SK-N-SH (cell line): ENCODE results near the gene KIDINS220. TPM values are rescaled to one million over a fixed set of nuclear protein-coding genes. Genes with fewer than 3 reads are reported as not detected.

Experiments
- CTCF ChIA-PET: fragments of 300-600, 350-600 bp; formaldehyde crosslinking; extraction: SDS; loops from one replicate; lab custom pipeline; 2021; lab: Yijun Ruan, JAX
- POLR2A ChIA-PET: fragments of 350-600 bp; sonication (Branson Sonifier 250); formaldehyde crosslinking; extraction: SDS; loops from one replicate; lab custom pipeline; 2020; ENCODE audit warnings: antibody characterized with exemption, inconsistent platforms; lab: Yijun Ruan, JAX
- DNase-seq: peaks from one replicate; pipeline ENCODE4 v3.0.0; 2012
- H2AFZ ChIP-seq: fragments of 200-600 bp; sonication (generic); 2 replicates; pipeline ENCODE4 v1.8.1; 2016; ENCODE audit warnings: antibody characterized with exemption, mild to moderate bottlenecking, low read depth
- H3F3A ChIP-seq: fragments of 200-600 bp; sonication (generic); replicated peaks from 2 replicates; pipeline ENCODE3; 2016; ENCODE audit warnings: antibody characterized with exemption, mild to moderate bottlenecking; ENCODE audit not compliant: insufficient read depth
- H3K27ac ChIP-seq, 2 experiments: fragments of 200-500 bp in 1 of 2; fragments of 200-600 bp in 1 of 2; sonication (Bioruptor generic) in 1 of 2; sonication (generic), shearing (Covaris generic) in 1 of 2; 2 replicates each; pipeline versions ENCODE4 v1.5.1 to v1.6.1; 2014 to 2016; ENCODE audit warnings: low read depth in 2 of 2, inconsistent platforms in 1 of 2, low read length in 1 of 2, mild to moderate bottlenecking in 1 of 2, mixed read lengths in 1 of 2
- H3K27me3 ChIP-seq: fragments of 200-600 bp; sonication (generic), shearing (Covaris generic); 2 replicates; pipeline ENCODE4 v1.6.1; 2016; ENCODE audit warnings: mixed run types; ENCODE audit not compliant: insufficient read depth
- H3K36me3 ChIP-seq, 2 experiments: fragments of 200-500 bp in 1 of 2; fragments of 200-600 bp in 1 of 2; sonication (Bioruptor generic) in 1 of 2; sonication (generic) in 1 of 2; replicated peaks in 1 of 2; 2 replicates each; pipeline versions ENCODE3 to v1.5.1; 2014 to 2016; ENCODE audit warnings: low read length in 1 of 2, mild to moderate bottlenecking in 1 of 2; ENCODE audit not compliant: insufficient read depth in 2 of 2, control insufficient read depth in 1 of 2
- H3K4me1 ChIP-seq, 2 experiments: fragments of 200-500 bp in 1 of 2; fragments of 200-600 bp in 1 of 2; sonication (Bioruptor generic) in 1 of 2; sonication (generic), shearing (Covaris generic) in 1 of 2; 2 replicates each; pipeline versions ENCODE4 v1.5.1 to v1.6.1; 2014 to 2016; ENCODE audit warnings: low read depth in 1 of 2, low read length in 1 of 2, mixed run types in 1 of 2; ENCODE audit not compliant: insufficient read depth in 2 of 2, control insufficient read depth in 1 of 2
- H3K4me2 ChIP-seq: fragments of 200-600 bp; sonication (generic), shearing (Covaris generic); 2 replicates; pipeline ENCODE4 v1.6.1; 2017; ENCODE audit warnings: mixed run types
- H3K4me3 ChIP-seq, 2 experiments: fragments of 200-500 bp in 1 of 2; fragments of 200-600 bp in 1 of 2; sonication (Bioruptor generic) in 1 of 2; sonication (generic), shearing (Covaris generic) in 1 of 2; 2 replicates each; pipeline versions ENCODE4 v1.5.1 to v1.8.1; 2014 to 2016; ENCODE audit warnings: low read depth in 2 of 2, inconsistent platforms in 1 of 2, low read length in 1 of 2, mild to moderate bottlenecking in 1 of 2, mixed read lengths in 1 of 2, moderate library complexity in 1 of 2
- H3K79me2 ChIP-seq: fragments of 200-600 bp; sonication (generic); 2 replicates; pipeline ENCODE4 v1.8.1; 2017; ENCODE audit warnings: mild to moderate bottlenecking; ENCODE audit not compliant: insufficient read depth
- H3K9ac ChIP-seq: fragments of 200-600 bp; sonication (generic); 2 replicates; pipeline ENCODE4 v1.6.1; 2017; ENCODE audit warnings: mixed run types
- H3K9me2 ChIP-seq: fragments of 200-600 bp; sonication (generic); 2 replicates; pipeline ENCODE4 v1.6.1; 2017; ENCODE audit warnings: mixed run types
- H3K9me3 ChIP-seq: fragments of 200-600 bp; sonication (generic); 2 replicates; pipeline ENCODE4 v1.6.1; 2017; ENCODE audit warnings: mixed run types, mild to moderate bottlenecking, moderate library complexity
- H4K20me1 ChIP-seq: fragments of 200-600 bp; sonication (generic); 2 replicates; pipeline ENCODE4 v1.6.1; 2017; ENCODE audit warnings: mild to moderate bottlenecking, mixed run types; ENCODE audit not compliant: insufficient read depth
- CHD2 ChIP-seq: fragments of 150-350 bp; IDR thresholded peaks from 2 replicates; pipeline ENCODE4 v1.6.1; 2018; ENCODE audit warnings: low read length; ENCODE audit not compliant: partially characterized antibody
- EZH2phosphoT487 ChIP-seq: fragments of 200-600 bp; sonication (generic); IDR thresholded peaks from 2 replicates; pipeline ENCODE4 v1.6.1; 2017; ENCODE audit warnings: low read depth, mixed run types, mild to moderate bottlenecking, antibody characterized with exemption, moderate library complexity, borderline replicate concordance
- FOSL2 ChIP-seq: IDR thresholded peaks from 2 replicates; pipeline ENCODE4 v1.4.0; 2012; ENCODE audit warnings: low read depth, mild to moderate bottlenecking, moderate library complexity, borderline replicate concordance
- FOXJ3 ChIP-seq: sonication (generic); formaldehyde crosslinking; IDR thresholded peaks from 2 replicates; pipeline ENCODE4 v1.5.1; 2020; ENCODE audit warnings: mild to moderate bottlenecking, missing genetic modification reagents
- GABPA ChIP-seq: IDR thresholded peaks from 2 replicates; pipeline ENCODE4 v1.4.0; 2012; ENCODE audit warnings: low read depth, mild to moderate bottlenecking
- JUND ChIP-seq: IDR thresholded peaks from 2 replicates; pipeline ENCODE4 v1.4.0; 2012
- MEF2A ChIP-seq: IDR thresholded peaks from 2 replicates; pipeline ENCODE4 v1.4.0; 2012; ENCODE audit warnings: low read depth, borderline replicate concordance
- RFX5 ChIP-seq: IDR thresholded peaks from 2 replicates; pipeline ENCODE4 v1.6.1; 2012; ENCODE audit warnings: mild to moderate bottlenecking, improper control_type of control experiment, low read length
- TCF12 ChIP-seq: IDR thresholded peaks from 2 replicates; pipeline ENCODE4 v1.4.0; 2012
- WGBS: methylation state at CpG from one replicate; pipeline ENCODE4 v1.1.6; 2017; ENCODE audit warnings: low lambda C conversion rate; 5-methylcytosine and 5-hydroxymethylcytosine counted together
- polyA plus RNA-seq, 3 experiments: library from polyadenylated mRNA; depleted of rRNA; stranded (reverse); fragments of >200 nt; gene quantifications; 2 replicates each; pipeline ENCODE4 v1.2.3, GENCODE V29; 2012
- TF ChIP-seq, protein P1 (sequence below): IDR thresholded peaks from 2 replicates; pipeline ENCODE4 v1.4.0; 2012; ENCODE audit warnings: low read depth
- TF ChIP-seq, protein P2 (sequence below): fragments of 150-350 bp; IDR thresholded peaks from 2 replicates; pipeline ENCODE4 v1.6.1; 2017; ENCODE audit warnings: antibody characterized with exemption, low read length, low read depth, borderline replicate concordance
- TF ChIP-seq, protein P3 (sequence below): fragments of 150-350 bp; IDR thresholded peaks from 2 replicates; pipeline ENCODE4 v1.6.1; 2016; ENCODE audit warnings: mild to moderate bottlenecking, low read depth, low read length
- TF ChIP-seq, protein P4 (sequence below): IDR thresholded peaks from 2 replicates; pipeline ENCODE4; 2012
- TF ChIP-seq, protein P5 (sequence below): fragments of 200-600 bp; sonication (generic); IDR thresholded peaks from 2 replicates; pipeline ENCODE4 v1.6.1; 2017; ENCODE audit warnings: antibody characterized with exemption, mild to moderate bottlenecking, moderate library complexity

Gene KIDINS220
- polyA plus RNA-seq, 1 of the 3 experiments (the other 2 are of a cell fraction) = 18.2 TPM

DNA sequence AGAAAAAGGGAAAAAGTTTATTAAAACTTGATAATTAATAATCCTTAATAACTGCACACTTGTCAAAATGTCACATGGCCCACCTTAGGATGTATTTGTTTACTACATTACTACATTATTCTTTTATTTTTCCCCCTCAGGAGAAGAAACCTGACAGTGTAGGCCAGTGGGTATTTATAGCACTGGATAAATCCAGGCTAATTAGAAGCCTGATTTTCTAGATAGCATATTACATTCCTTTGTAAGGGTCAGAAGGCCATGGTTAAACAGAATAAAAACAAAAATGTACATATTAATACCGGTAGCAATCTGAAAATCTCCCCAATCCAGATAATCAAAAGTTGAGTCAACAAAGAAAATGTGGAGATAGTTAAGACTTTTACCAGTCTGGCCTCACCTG lies 21.5 kb upstream of the KIDINS220 start:
- TF ChIP-seq, protein P1, sequence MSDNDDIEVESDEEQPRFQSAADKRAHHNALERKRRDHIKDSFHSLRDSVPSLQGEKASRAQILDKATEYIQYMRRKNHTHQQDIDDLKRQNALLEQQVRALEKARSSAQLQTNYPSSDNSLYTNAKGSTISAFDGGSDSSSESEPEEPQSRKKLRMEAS = no peak
- Histone ChIP-seq H3K9me3 (no peaks in the 10 kb centered on the region), H2AFZ (no peak overlapping the region), H3K4me1 (no peaks in the 10 kb centered on the region; a peak in 2 of 4 replicates), H3K36me3 (peaks cover 44 to 50% of the 10 kb centered on the region in 2 experiments), H3K9me2 (no peaks in the 10 kb centered on the region), H3K9ac (no peak overlapping the region), H3K4me3 (no peak overlapping the region), H3K79me2 (no peaks in the 10 kb centered on the region), H3K27ac (no peak overlapping the region), H3F3A (no peaks in the 10 kb centered on the region), H3K27me3 (no peaks in the 10 kb centered on the region), H4K20me1 (no peaks in the 10 kb centered on the region), H3K4me2 (no peak overlapping the region)
- ChIA-PET POLR2A (no interaction called here), CTCF (no interaction called here)
- WGBS = 48% methylated on average over 1 of the region's 1 CpG
- DNase-seq = no peak

DNA sequence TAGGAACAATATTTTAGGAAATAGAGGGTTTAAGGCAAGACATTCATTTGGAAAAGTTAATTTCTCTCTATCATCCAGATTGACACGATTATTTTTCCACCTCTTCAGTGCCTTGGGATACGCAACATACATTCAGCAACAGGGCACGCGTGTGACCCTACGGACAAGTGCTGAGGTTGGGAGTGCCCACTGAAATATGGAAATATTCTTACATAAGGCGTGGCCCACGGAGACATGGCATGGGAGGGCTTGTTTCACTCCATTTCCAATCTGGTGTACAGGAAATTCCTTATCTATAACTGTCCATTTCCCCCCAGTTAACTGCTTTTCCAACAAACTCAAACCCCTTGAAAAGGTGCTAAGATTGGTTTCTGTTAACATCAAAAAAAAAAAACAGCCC lies 20.9 kb upstream of the KIDINS220 start:
- DNase-seq = no peak
- no peak overlapping the region for H3K27ac ChIP-seq
- H3K9me3 ChIP-seq = no peaks in the 10 kb centered on the region
- TF ChIP-seq FOXJ3 (CRISPR knock-in tag) = no peak
- no peak for TF ChIP-seq JUND
- TF ChIP-seq FOSL2 = no peak
- TF ChIP-seq, protein P2, sequence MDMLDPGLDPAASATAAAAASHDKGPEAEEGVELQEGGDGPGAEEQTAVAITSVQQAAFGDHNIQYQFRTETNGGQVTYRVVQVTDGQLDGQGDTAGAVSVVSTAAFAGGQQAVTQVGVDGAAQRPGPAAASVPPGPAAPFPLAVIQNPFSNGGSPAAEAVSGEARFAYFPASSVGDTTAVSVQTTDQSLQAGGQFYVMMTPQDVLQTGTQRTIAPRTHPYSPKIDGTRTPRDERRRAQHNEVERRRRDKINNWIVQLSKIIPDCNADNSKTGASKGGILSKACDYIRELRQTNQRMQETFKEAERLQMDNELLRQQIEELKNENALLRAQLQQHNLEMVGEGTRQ = no peak
- TF ChIP-seq, protein P3, sequence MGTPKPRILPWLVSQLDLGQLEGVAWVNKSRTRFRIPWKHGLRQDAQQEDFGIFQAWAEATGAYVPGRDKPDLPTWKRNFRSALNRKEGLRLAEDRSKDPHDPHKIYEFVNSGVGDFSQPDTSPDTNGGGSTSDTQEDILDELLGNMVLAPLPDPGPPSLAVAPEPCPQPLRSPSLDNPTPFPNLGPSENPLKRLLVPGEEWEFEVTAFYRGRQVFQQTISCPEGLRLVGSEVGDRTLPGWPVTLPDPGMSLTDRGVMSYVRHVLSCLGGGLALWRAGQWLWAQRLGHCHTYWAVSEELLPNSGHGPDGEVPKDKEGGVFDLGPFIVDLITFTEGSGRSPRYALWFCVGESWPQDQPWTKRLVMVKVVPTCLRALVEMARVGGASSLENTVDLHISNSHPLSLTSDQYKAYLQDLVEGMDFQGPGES = no peak
- TF ChIP-seq EZH2phosphoT487 = no peak
- TF ChIP-seq, protein P4, sequence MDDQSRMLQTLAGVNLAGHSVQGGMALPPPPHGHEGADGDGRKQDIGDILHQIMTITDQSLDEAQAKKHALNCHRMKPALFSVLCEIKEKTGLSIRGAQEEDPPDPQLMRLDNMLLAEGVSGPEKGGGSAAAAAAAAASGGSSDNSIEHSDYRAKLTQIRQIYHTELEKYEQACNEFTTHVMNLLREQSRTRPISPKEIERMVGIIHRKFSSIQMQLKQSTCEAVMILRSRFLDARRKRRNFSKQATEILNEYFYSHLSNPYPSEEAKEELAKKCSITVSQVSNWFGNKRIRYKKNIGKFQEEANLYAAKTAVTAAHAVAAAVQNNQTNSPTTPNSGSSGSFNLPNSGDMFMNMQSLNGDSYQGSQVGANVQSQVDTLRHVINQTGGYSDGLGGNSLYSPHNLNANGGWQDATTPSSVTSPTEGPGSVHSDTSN = no peak
- no peak for TF ChIP-seq RFX5
- no peak for TF ChIP-seq GABPA
- TF ChIP-seq, protein P5, sequence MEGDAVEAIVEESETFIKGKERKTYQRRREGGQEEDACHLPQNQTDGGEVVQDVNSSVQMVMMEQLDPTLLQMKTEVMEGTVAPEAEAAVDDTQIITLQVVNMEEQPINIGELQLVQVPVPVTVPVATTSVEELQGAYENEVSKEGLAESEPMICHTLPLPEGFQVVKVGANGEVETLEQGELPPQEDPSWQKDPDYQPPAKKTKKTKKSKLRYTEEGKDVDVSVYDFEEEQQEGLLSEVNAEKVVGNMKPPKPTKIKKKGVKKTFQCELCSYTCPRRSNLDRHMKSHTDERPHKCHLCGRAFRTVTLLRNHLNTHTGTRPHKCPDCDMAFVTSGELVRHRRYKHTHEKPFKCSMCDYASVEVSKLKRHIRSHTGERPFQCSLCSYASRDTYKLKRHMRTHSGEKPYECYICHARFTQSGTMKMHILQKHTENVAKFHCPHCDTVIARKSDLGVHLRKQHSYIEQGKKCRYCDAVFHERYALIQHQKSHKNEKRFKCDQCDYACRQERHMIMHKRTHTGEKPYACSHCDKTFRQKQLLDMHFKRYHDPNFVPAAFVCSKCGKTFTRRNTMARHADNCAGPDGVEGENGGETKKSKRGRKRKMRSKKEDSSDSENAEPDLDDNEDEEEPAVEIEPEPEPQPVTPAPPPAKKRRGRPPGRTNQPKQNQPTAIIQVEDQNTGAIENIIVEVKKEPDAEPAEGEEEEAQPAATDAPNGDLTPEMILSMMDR = no peak
- no peak for TF ChIP-seq TCF12
- no peak for TF ChIP-seq MEF2A
- no peak for TF ChIP-seq CHD2
- no peaks in the 10 kb centered on the region for H3K27me3 ChIP-seq
- H3K4me1 ChIP-seq = no peaks in the 10 kb centered on the region; a peak in 2 of 4 replicates
- no peak overlapping the region for H3K9ac ChIP-seq
- no peaks in the 10 kb centered on the region for H3K79me2 ChIP-seq
- H3K4me3 ChIP-seq = no peak overlapping the region
- H3K9me2 ChIP-seq = no peaks in the 10 kb centered on the region
- ChIA-PET POLR2A (no interaction called here), CTCF (no interaction called here)
- H3K4me2 ChIP-seq = no peak overlapping the region
- H3F3A ChIP-seq = no peaks in the 10 kb centered on the region
- no peaks in the 10 kb centered on the region for H4K20me1 ChIP-seq
- no peak overlapping the region for H2AFZ ChIP-seq
- 91% methylated on average over 7 of the region's 7 CpGs for WGBS
- peaks cover 38 to 47% of the 10 kb centered on the region in 2 experiments for H3K36me3 ChIP-seq
